ENCODE results near the gene CNOT4.
"Not testable (repeated sequence)": the region's sequence is repeated elsewhere in the genome, so short reads cannot be mapped to it uniquely, and the experiment has no call there.

CNOT4 gene

DNA sequence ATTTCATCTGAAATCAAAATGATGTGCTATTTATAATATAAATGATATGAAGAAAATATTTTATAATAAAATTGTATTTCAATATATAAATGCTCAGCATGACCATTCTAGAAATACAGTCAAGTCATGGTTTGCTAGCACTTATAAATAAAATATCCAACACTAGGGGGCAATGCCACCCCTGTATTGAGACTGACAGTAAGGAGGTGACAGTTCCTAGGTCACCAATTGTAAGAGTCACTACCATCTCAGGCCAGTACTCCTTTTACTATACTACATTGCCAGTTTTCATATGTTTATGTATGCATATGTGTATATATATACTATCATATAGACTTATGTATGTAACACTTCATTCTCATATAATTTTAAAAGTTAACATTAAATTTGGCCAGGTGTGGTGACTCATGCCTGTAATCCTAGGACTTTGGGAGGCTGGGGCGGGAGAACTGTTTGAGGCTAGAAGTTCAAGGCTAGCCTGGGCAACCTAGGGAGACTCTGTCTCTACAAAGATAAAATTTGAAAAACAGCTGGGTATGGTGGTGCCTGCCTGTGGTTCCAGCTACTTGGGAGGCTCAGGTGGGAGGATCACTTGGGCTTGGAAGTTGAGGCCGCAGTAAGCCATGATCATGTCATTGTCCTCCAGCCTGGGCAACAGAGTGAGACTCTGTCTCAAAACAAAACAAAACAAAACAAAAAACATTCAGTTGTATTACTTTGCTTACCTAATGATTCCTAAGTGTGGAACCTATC, 2.4 kb upstream of the CNOT4 start:
- DNase-seq: peak; percentile 58

GRCh38 chr7:135510592-135511183, 786 bp upstream of the CNOT4 start:
- no peak for DNase-seq

DNA sequence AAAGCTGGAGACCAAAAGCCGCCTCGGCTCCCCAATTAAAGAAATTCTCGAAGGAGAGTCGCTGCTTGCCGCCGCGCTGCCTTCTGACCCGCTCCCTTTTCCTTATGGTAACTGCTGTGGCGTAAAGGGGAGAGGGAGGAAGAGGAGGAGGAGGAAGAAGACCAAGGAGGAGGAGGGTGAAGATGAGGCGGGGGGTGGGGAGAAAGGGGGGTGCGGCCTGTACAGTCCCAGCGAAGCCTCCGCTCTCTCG, 388 bp downstream of the CNOT4 start:
- DNase-seq: no peak

DNA sequence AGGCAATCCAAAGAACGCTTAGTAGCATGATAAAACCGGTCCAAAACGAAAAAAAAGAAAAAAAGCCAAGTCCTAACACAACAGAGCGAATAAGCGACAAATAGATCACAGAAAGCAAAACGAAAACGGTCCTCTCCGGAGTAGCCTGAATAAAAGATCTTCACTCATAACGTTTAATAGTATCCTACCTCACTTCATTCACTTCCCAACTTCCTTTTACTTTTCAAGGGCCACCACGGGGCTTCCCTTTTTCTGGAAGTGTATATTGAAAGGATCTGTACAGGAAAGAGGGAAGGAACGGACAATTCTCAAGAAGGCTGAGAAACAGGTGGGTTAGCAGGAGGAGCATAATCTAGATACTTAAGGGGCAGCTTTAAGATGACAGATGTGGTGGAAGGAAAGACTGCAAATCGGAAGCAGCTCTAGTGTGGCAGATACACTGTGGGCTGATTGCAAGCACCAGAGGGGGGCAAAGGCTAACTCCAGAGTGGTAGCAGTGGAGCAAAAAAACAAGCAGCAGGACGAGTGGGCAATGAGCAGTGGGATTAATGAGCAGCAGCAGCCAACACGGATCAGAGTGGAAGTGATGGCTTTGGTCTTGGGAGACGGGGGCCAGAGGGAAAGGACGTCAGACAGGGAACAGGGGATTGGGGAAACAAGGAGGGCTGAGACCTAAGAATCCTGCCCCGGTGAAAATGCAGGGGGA, 866 bp downstream of the CNOT4 start:
- DNase-seq: no peak

- no peak for DNase-seq
Measured at GRCh38 chr7:135501402-135501801, 8.5 kb downstream of the CNOT4 start.

- no peak for DNase-seq
Measured at GRCh38 chr7:135499818-135500217, 10.1 kb downstream of the CNOT4 start.

GRCh38 chr7:135497161-135497560, 12.7 kb downstream of the CNOT4 start:
- not testable (repeated sequence) for DNase-seq

GRCh38 chr7:135493362-135493761, 16.5 kb downstream of the CNOT4 start:
- no peak for DNase-seq

DNA sequence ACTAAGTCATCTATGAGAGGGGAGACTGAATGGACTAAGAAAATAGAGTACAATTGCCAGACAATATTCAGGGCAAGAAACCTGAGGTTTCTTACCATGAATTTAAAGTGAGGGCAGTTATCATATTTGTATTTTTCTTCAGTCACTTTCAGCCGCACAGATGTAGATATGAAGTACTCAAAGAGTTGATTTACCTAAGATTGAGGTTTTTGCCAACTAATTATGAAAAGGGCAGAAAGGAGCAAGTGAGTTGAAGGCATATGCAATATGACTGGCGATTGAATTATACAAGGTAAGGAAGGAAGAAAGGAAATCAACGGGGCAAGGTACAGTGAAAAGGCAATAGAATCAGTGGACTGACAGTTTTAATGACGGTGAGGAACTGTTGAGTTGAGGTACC, 17.8 kb downstream of the CNOT4 start:
- DNase-seq: no peak

DNA sequence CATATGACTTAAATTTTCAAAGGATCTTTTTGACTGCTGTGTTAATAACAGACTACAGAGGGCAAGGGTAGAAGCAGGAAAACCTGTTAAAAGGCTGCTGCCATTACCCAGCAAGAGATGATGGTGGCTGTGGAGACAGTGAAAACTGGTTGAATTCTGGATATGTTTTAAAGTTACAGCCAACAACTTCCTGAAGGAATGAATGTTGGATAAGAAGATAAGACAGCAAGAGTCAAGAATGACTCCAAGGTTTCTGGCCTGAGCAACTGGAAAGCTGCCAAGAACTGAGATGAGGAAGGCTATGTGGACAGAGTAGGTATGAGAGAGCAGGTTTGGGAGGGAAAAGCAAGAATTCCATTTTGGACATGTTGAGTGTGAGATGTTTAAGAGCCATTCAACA, 19.1 kb downstream of the CNOT4 start:
- DNase-seq: no peak

DNA sequence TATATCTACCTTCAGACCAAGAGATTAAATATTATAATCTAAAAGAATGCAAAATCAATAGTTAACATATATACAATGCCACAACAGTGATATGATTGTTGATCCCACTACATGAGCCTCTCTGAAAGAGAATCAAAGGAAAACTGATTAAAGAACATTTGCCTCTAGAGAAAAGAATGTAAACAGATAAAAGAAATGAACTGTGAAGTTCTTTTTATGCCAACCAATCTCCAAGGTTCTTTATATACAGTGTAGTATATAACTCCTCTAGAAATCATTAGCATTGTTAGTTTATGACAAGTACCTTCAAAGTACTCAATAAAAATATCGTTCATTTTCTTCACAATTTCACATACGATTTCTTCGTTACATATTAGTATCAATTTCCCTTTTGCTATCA, 20.1 kb downstream of the CNOT4 start:
- no peak for DNase-seq

DNA sequence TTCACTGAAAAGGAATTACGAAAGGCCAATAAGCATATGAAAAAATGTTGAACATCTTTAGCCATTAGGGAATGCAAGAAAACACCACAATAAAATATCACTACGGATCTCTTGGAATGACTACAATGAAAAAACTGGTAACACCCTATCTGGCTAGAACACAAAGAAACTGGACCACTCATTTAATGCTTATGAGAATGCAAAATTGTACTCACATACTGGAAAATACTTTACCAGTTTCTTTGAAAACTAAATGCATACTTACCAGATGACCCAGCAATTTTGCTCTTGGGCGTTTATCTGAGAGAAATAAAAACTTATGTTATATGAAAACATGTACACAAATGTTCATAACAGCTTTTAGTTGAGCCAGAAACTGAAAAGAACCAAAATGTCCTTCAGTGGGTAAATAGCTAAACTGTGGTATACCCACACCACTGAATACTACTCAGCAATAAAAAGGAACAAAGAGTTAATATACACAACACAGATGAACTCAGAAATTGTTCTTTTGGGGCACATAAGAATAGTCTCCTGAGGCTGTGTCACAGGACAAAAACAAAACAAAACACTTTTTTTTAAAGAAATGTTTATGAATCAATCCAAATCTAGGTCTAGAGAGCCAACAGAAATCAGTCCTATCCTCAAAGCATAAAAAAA, 23.5 kb downstream of the CNOT4 start:
- DNase-seq: no peak

DNA sequence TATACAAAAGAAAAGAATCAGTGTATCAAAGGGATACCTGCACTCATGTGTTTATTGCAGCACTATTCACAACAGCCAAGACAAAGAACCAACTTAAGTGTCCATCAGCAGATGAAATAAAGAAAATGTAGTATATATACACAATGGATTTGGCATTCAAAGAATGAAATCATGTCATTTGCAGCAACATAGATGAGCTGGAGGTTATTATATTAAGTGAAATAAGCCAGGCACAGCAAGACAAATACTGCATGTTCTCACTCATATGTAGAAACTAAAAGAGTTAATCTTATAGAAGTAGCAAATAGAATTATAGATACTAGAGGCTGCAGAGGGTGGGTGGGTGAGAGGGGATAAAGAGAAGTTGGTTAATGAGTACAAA, 28.3 kb downstream of the CNOT4 start:
- DNase-seq: no peak

DNA sequence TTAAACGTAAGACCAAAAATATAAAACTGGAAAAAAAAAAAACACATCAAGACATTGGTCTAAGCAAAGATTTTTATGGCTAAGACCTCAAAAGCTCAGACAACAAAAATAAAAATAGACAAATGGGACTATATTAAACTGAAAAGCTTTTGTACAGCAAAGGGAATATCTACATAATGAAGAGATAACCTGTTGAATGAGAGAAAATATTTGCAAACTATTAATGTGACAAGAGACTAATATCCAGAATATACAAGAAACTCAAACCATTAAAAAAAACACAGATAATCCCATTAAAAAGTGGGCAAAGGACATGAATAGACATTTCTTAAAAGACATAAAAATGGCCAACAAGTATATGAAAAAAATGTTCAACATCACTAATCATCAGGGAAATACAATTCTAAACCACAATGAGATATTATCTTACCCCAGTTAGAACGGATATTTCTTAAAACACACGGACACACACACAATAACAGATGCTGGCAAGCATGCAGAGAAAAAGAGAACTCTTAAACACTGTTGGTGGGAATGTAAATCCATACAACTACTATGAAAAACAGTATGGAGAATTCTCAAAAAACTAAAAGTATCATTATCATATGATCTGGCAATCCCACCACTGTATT, 28.8 kb downstream of the CNOT4 start:
- DNase-seq: no peak

- no peak for DNase-seq
Measured at GRCh38 chr7:135475521-135475920, 34.4 kb downstream of the CNOT4 start.

DNA sequence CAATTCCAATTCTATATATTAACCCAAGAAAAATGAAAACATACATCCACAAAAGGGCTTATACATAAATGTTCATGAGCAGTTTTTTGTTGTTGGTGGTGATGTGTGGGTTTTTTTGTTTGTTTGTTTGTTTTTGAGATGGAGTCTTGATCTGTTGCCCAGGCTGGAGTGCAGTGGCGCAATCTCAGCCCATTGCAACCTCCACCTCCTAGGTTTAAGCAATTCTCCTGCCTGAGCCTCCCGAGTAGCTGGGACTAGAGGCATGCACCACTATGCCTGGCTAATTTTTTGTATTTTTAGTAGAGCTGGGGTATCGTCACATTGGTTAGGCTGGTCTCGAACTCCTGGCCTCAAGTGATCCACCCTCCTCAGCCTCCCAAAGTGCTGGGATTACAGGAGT, 40.2 kb downstream of the CNOT4 start:
- DNase-seq: not testable (repeated sequence)

- no peak for DNase-seq
Measured at GRCh38 chr7:135467207-135467711, 42.6 kb downstream of the CNOT4 start.

DNA sequence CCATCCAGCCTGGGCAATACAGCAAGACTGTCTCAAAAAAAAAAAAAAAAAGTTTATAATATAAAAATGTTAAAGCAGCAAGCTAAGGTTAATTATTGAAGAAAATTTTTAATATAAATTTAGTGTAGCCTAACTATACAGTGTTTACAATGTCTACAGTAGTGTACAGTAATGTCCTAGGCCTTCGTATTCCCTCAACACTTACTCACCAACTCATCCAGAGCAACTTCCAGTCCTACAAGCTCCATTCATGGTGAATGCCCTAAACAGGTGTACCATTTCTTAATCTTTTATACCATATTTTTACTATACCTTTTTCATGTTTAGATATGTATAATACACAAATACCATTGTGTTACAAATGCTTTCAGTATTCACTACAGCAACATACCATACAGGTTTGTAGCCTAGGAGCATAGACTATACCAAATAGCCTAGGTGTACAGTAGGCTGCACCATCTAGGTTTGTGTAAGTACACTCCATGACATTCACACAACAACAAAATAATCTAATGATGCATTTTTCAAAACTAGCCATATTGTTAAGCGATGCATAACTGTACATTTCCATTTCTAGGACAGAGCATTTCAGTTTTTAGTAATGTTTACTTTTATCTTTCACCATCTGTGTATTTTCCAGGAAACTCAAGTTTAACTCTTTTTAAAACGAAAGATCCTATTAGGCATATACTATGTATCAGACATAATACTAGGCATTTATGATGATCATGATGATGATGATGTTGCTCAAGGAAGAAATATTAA, 43.3 kb downstream of the CNOT4 start:
- DNase-seq: no peak

- DNase-seq: no peak
Measured at GRCh38 chr7:135463908-135464307, 46.0 kb downstream of the CNOT4 start.

GRCh38 chr7:135459951-135460567, 49.8 kb downstream of the CNOT4 start:
- no peak for DNase-seq

- no peak for DNase-seq
Measured at GRCh38 chr7:135459076-135459475, 50.8 kb downstream of the CNOT4 start.

GRCh38 chr7:135454060-135454459, 55.8 kb downstream of the CNOT4 start:
- DNase-seq: no peak

Measured in SHP77 treated with DMSO at 0.1 percent for 48 hours (cell line).